ENCODE measurements around the gene SLX9.

Gene SLX9

DNA sequence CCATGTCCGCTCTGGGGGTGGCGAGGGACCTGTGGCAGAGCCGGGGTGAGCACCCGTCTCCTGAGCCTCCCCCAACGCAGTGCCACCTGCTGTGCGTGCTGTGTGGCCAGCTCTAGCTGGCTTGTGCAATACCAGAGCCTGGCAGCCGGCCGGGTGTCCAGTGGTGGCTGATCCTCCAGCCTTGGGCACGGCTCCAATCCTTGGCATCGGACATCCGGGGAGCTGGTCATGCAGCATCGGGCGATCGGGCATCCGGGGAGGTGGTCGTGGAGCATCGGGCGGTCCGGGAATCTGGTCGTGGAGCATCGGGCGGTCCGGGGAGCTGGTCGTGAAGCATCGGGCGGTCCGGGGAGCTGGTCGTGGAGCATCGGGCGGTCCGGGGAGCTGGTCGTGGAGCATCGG is 8.1 kb downstream of the SLX9 start:
- no peak for DNase-seq

DNA sequence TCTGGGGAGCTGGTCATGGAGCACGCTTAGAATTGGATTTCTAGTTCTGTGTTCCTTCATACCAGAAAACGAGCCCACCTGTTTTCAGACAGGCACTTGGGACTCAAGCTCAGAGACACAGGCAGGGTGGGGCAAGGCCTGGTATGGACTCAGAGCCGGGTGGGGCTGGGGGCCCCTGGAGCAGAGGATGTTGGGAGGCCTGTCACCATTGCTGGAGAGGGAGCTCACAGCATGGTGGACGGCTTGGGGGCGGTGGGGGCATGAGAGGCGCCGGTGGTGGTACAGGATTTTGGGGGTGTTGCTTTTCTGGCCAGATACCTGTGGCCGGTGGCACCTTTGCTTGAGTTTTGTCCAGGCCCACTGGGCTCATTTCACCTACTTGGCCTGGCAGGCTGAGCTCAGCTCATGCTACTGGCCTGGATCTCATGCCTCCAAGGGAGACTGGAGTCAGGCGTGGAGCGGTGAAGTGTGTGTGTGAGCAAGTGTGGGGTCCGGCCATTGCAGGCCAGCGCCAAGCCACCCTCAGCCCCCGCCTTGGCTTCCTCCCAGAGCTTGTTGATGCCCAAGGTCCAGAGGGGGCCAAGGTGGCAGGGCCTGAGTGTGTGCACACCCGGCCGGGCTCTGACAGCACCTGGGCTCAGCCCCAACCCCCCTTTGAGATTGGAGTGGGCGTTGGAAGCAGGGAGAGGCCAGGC is 8.7 kb downstream of the SLX9 start:
- no peak for DNase-seq

DNA sequence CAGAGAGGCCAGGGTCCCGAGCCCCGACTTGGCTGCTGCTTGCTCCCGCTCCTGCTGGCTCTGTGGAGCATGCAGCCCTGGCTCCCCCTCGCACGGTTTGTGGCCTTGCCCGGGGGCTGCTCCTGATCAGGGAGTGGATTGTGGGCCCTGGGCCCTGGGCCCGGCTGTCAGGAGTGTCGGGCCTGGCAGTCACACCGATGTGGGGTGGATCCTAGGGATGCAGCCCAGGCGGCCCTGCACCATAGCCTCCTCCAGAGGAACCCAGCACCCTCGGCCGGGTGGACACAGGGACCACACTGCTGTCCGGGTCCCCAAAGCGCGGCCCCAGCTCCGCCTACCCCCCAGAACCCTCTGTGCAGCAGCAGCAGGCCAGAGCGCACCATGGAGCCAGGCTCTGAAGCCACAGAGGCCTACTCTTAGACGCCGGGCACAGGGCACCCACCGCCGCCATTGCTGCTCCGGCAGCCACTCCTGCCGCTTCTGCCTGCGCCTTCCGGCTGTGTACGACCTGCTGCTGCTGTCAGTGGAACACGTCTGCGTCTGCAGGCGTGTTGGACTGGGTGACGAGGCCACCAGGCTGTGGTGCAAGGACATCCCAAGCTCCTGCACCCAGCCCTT is 9.4 kb downstream of the SLX9 start:
- DNase-seq, result no peak

DNA sequence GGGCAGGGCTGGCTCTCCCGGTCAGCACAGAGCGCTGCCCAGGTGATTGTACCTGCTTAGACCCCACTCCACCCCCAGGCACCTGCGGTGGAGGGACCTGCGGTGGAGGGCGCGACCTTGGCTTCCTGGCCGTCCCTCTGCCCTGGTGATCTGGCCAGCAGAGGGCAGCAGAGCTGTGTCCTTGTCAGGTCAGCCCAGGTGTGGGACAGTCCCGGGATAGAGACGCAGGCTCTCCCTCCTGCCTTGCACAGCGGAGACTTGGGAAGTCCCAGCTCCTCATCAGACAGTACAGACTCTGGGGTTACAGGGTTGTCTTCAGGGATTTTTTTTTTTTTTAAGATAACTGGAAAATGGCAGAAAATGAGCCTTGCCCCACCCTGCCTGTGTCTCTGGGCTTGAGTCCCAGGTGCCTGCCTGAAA is 10.0 kb downstream of the SLX9 start:
- DNase-seq, result peak; percentile 71 to 89 (median 76)

DNA sequence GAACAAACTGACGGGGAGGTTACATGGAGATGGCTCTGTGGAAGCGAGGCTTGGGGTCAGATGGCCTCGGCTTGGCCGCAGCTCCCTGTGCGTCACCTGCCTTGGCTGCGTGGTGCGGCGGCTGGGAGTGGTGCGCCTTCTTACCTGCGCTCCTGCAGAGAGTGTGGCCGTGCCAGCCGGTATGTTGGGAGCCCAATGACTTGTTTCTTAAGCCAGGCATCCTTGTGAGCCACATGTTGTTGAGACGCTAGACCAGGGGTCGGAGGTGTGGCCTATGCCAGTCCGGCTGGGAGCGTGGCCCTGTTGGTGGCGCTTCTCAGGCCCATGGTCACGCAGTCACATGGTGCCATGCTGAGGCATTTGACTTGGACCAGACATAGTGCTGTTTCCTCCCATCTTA is 10.5 kb downstream of the SLX9 start:
- no peak for DNase-seq

DNA sequence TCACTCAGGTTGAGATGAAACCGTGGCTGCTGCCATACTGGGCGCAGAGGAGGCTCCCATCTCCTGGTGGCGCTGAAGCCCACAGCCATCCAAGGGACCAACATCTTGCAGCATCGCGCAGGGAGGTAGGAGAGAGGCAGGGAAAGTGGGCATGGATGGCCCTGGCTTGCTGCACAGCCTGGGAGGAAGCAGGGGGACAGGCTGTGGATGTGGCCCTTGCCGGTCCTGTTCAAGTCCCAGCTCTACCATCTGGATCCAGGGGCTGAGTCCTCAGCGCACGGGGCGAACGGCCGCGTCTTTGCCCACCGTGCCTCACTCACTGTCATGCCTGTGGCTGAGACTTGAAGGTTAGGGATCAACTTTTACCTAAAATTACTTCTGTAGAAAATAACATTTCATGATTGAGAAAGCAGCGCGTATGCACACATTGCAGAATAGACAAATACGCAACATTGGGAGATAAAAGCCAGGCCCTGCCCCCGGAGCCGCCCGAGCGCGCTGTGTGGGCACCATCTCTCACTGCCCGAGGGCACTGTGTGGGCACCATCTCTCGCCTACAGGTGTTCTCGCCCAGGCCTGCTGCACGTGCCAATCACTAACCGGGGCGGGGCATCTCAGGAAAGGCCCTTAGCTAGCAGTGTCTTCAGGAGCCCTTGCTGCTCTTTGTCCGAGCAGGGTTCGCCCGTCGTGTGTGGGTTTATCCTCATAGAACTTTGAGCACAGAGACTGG is 11.5 kb downstream of the SLX9 start:
- no peak for DNase-seq

DNA sequence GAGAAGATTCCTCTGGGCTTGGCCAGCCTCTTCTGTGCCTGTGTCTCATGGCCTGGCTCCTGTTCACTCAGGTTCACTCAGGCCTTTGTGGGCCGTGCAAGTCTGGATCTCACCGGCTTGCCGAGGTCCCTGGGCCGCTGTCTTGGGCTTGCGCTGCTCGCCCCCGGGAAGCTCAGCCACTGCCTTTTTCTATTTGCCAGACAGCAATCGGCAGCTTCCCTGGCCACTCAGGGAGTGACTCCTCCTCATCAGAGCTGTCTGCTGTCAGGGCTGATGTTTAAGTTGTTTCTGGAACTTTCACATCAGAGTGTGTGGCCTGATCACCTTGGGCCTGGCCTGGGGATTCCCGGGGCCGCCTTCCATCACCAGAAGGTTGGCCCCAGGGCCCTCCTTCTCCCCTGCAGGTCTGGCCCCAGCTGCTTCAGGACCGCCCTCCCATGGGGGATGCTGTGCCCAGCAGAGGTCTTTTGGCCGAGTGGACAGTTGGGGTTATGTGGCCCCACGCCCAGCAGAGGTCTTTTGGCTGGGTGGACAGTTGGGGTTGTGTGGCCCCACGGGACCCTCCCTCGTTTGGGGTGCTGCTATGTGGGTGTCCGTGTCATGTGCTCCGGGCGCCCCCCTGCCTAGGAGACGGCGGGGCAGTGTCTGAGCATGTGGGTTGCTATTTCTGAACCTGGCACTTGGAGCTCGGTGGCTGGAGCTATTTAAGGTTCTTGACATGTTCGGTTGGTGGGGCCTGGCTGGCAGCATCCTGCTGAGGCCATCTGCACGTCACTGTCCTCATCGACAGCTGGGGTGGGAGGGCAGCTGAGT is 12.5 kb downstream of the SLX9 start:
- no peak for DNase-seq

DNA sequence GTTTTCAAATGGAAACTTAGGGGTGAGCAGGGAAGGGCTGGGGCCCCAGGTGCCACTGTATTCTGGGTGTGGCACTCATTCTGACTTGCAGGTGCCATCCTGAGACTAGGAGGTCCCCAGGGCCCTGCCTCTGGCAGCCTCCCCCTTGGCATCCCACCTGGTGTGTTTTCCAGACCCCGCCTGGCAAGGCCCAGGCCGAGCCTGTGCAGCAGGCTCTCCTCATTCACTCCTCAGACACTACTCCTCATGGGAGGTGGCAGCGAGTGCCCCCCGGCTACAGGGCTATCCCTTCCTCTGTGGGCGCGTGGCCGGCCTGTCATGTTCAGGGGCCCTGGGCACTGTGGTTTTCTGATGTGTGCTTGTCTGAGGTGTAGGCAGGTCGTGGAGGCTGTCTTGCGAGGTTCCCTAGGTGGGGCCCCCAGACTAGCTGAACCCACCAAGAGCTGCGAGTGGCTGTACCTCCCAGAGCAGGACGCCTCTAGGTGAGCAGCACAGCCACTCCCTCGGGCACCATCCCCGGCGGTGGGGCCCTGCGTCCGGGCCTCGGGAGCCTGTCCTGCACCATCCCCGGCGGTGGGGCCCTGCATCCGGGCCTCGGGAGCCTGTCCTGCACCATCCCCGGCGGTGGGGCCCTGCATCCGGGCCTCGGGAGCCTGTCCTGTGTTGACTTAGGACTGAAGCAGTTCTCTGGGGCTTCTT is 13.2 kb downstream of the SLX9 start:
- DNase-seq, result no peak

DNA sequence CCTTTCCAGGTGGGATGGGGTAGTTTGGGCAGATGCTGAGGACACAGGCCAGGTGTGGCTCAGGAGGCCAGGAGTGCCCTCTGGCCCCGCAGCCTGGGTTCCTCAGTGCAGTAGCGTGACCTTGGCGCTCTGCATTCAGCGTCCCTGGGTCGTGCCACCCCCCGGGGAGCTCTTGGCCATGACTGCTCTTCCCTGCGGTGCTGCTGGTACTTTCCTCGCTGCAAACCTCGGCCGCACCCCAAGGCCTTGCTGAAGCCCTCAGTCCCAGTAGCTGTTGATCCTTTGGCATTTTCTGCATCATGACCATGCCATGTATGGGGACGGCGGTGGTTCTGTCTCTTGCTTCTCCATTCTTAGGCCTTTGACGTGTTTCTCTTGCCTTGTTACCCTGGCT is 13.8 kb downstream of the SLX9 start:
- no peak for DNase-seq

DNA sequence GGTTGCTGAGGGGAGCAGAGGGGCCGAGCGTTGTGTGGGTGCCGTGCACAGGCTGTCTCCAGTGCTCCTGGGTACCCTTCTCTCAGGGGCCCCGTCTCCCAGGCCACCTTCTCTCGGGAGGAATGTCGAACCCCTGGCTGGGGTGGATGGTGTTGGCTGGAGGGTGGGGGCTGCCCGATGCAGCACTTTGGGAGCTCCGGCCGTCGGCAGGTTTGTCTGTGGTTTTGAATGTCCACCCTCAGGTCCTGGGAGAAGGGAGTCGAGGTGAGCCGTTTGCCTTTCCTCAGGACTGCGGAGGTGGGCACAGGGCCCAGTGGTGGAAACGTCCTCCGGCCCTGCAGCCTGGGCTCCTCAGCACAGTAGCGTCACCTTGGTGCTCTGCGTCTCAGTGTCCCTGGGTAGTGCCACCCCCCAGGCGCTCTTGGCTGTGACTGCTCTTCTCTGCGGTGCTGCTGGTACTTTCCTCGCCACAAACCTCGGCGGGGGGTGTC is 14.5 kb downstream of the SLX9 start:
- DNase-seq, result no peak

DNA sequence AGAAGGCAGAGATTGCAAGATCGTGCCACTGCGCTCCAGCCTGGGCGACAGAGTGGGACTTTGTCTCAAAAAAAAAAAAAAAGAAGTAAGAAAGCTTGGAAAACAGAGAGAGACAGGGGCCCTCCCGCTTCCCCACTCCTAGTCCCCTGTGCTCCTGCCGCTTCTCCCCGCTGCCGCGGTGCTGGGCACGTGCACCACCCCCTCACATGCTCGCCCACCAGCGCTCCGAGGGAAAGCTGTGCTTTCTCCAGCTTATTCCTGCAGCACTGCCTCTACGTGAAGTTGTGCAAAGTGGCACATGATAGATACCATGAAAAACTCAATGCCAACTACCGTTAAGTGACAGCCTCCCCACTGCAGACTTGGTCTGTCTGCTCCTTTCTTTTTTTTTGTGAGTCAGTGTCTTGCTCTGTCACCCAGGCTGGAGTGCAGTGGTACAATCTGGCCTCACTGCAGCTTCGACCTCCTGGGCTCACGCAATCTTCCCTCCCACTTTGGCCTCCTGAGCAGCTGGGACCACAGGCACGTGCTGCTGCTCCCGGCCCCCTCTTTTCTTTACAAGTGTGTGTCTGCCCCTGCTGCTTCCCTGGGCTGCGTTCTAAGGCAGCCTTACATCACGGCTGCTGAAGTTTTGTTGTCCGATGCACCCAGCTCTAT is 15.4 kb downstream of the SLX9 start:
- no peak for DNase-seq

DNA sequence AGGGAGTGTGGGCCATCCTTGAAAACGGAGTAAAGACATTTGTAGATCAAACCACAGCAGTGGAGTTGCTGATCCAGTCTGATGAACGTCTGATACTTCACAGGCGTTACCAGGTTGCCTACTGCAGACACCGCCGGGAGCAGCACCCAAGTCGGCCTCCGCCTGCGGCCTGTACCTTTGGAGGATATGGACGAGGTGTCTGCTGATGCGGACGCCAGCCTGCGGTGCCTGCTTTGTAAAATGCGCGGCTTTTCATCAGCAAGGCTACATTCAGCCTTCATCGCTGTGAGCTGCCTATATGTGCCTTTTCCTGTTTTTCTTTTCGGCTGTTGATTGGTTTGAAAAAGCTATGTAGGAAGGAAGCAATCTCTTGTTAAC is 16.0 kb downstream of the SLX9 start:
- no peak for DNase-seq

DNA sequence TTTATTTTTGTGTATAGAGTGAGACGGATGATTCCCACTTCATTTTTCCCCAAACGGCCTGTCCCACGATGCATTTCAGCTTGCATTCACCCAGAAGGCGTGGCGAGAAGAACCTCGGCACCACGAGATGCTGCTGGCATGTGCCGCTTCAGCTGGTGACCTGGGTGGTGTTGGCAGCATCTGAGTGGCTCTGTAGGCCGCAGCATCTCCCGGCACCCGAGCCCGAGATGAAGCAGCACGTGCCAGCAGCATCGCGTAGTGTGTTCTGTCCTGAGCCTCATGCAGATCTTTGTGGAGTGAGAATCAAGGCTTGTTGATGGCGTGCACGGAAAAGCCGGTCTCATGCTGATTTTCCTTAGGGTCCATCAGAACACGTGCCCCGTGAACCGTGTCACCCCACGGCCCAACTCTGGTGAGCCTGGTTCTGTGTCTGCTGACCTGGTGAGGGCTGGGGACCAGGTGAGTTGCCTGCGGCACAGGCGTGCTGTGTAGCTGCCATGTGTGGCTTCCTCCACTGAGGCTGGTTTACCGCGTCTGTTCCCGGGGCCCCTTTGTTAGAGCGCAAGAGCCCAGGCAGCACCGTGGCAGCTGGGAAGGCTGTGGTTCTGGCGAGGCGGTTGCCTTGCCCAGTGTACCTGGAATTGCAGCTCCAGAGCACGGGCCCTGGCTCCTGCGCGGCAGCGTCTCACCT is 16.7 kb downstream of the SLX9 start:
- no peak for DNase-seq

DNA sequence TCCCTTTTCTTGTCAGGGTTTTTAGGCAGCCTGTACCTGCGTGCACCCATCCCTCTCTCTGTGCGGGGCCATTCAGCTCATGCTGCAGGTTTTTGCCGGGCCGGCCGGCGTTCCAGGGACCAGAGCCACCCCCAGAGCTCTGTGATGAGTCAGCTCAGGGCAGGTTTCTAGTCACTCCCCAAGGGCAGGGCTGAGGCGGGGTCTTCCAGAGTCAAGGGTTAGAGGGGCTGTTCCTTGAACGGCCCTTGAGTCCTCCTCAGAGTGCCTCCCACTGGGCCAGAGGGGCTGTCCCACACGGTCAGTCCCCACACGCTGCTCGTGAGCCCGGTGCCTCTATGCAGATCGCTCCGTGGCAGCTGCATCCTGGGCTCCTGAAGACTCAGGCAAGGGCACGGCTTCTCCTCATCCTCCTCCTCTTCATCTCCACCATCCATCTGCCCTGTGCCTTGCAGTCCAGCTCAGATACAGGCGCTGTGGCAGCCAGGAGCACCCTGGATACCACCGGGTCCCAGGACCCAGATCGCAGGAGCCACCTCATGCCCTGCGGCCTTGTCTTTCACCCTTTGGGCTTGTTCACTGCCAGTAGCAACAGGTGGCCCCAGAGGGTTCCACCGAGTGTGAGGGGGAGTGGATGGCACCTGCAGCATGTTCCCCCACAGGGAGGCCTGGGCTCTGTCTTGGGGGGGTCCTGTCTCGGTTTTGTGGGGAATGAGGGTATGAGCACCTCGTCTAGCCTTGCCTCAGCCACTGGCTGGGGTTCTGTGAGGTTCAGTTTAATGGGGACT is 17.4 kb downstream of the SLX9 start:
- DNase-seq, result no peak

DNA sequence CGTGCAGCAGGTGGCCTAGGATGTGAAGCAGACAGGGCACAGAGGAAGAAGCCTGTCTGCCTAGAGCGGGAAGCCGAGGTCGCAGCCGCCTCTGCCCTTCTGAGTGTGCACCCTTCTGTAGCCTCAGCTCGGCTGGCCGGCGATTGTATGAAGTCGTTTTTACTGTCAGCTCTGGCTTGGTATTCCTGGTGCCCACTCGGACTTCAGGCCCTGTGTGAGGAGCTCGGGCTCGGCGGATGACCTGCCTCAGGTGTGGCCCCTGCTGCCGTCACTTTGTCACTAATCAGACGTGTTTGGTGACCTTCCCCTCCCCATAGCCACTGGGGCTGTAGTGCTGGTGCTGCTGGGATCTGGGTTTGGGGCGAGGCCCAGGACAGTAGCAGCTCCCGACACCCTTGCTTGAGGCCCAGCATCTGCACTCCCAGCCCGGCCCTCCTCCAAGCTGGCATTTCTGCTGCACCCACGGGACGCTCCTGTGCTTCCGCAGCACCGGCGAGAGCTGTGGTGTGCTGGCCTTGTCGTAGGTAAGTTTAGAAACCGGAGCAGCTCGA is 18.1 kb downstream of the SLX9 start:
- no peak for DNase-seq

DNA sequence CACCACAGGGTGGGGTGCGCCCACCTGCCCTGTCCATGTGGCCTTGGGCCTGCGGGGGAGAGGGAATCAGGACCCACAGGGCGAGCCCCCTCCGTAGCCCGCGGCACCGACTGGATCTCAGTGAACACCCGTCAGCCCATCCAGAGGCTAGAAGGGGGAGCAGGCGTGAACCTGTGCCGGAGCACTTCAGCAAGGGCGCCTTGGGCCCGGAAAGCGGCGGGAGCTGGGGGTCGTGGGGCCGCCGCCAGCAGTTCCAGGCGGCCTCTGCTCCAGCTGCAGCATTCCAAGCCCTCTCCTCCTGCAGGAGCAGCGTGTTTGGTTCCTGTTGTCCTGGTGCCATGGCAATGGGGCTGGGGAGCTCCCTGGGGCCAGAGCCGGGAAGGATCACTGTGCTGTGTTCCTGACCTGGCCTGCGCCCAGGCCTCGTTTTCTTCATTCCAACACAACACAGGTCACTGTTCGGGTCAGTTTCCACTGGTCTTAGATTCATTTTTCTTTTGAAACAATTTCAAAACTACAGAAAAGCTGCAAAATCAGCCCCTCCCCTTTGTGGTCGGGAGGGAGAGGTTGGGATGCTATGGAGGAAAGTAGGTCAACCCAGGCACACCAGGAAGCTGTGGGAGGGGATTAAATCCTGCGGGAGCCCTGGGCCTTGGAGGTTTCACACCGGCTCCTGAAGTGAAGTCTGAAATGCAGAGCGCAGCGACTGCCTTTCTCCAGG is 18.8 kb downstream of the SLX9 start:
- no peak for DNase-seq

DNA sequence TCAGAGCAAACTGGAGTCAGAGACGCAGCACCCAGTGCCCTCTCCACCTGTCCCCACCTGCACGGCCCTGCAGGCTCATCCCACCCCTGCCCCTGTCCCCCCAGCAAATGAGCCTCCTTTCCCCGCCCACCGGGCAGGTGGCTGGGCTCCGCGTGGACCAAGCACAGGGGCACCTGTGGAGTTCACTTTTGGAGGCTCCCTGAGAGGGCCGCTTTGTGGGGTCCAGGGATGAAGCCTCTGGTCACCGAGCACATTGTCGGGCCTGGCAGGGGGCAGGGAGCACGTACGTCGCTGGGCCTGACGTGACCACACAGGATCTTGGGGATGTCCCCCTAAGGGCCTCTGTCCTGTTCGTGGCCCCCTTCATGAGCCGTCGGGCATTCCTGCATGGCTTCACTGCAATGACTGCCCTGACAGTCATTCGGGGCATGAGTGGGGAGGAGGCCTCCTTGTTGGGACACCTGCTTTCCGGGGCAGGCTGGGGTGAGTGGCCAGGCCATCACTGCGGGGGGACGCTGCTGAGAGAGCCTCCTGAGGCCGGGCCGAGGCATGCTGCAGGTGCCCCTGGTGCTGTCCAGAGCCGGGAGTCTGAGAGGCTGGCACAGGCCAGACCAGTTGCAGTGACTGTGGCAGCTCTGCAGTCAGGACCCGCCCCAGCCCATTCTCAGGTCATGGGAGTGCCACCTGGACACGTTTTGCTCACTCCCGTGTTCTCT is 19.7 kb downstream of the SLX9 start:
- DNase-seq, result no peak
